Measurements from ENCODE around the gene PRR3. TPM values are rescaled to one million over a fixed set of nuclear protein-coding genes. Genes with fewer than 3 reads are reported as not detected.
"Not testable (repeated sequence)": the region's sequence is repeated elsewhere in the genome, so short reads cannot be mapped to it uniquely, and the experiment has no call there.

PRR3 gene
- total and polyA plus RNA-seq, 9 of the 15 experiments (the other 6 are each of a cell fraction or from before 2014, with no cell fraction given) = 23.5 to 59.6 (median 28.8) TPM

DNA sequence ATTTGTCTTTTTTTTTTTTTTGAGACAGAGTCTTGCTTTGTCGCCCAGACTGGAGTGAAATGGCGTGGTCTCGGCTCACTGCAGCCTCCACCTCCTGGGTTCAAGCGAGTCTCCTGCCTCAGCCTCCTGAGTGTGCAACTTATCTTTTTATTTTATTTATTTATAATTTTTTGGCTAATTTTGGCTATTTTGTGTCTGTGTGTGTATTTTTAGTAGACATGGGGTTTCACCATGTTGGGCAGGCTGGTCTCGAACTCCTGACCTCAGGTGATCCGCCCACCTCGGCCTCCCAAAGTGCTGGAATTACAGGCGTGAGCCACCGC, 40.4 kb upstream of the PRR3 start (continued):
- TF ChIP-seq, protein P1, sequence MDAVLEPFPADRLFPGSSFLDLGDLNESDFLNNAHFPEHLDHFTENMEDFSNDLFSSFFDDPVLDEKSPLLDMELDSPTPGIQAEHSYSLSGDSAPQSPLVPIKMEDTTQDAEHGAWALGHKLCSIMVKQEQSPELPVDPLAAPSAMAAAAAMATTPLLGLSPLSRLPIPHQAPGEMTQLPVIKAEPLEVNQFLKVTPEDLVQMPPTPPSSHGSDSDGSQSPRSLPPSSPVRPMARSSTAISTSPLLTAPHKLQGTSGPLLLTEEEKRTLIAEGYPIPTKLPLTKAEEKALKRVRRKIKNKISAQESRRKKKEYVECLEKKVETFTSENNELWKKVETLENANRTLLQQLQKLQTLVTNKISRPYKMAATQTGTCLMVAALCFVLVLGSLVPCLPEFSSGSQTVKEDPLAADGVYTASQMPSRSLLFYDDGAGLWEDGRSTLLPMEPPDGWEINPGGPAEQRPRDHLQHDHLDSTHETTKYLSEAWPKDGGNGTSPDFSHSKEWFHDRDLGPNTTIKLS (IDR thresholded peaks at IDR 0.05; ENCODE audit: borderline replicate concordance, low read depth) = peak; percentile 7; the same call in 1 of the 2 replicates
- TF ChIP-seq THRAP3 (IDR thresholded peaks at IDR 0.05; ENCODE audit: borderline replicate concordance) (0 out of 2 replicates have a peak, but pooled peaks have one; percentile 15), TOE1 (IDR thresholded peaks at IDR 0.05; ENCODE audit: borderline replicate concordance) (peak; percentile 22; the same call in 1 of the 2 replicates), DPF2 (IDR thresholded peaks at IDR 0.05) (peak; percentile 48), ZNF316 (IDR thresholded peaks at IDR 0.05) (peak; percentile 56), CC2D1A (IDR thresholded peaks at IDR 0.05) (peak; percentile 1; the same call in 1 of the 2 replicates), SMARCA5 (IDR thresholded peaks at IDR 0.05) (0 out of 2 replicates have a peak, but pooled peaks have one; percentile 63), HDAC2 (IDR thresholded peaks at IDR 0.05) (0 out of 2 replicates have a peak, but pooled peaks have one; percentile 47), KDM1A (IDR thresholded peaks at IDR 0.05) (peak in 1 of 2 experiments; percentile 77; a peak in 2 of 4 replicates)
- TF ChIP-seq TOE1 (CRISPR knock-in tag; IDR thresholded peaks at IDR 0.05; ENCODE audit: borderline replicate concordance, low read depth) = not testable (repeated sequence)
- TF ChIP-seq, protein P2, sequence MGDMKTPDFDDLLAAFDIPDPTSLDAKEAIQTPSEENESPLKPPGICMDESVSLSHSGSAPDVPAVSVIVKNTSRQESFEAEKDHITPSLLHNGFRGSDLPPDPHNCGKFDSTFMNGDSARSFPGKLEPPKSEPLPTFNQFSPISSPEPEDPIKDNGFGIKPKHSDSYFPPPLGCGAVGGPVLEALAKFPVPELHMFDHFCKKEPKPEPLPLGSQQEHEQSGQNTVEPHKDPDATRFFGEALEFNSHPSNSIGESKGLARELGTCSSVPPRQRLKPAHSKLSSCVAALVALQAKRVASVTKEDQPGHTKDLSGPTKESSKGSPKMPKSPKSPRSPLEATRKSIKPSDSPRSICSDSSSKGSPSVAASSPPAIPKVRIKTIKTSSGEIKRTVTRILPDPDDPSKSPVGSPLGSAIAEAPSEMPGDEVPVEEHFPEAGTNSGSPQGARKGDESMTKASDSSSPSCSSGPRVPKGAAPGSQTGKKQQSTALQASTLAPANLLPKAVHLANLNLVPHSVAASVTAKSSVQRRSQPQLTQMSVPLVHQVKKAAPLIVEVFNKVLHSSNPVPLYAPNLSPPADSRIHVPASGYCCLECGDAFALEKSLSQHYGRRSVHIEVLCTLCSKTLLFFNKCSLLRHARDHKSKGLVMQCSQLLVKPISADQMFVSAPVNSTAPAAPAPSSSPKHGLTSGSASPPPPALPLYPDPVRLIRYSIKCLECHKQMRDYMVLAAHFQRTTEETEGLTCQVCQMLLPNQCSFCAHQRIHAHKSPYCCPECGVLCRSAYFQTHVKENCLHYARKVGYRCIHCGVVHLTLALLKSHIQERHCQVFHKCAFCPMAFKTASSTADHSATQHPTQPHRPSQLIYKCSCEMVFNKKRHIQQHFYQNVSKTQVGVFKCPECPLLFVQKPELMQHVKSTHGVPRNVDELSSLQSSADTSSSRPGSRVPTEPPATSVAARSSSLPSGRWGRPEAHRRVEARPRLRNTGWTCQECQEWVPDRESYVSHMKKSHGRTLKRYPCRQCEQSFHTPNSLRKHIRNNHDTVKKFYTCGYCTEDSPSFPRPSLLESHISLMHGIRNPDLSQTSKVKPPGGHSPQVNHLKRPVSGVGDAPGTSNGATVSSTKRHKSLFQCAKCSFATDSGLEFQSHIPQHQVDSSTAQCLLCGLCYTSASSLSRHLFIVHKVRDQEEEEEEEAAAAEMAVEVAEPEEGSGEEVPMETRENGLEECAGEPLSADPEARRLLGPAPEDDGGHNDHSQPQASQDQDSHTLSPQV (IDR thresholded peaks at IDR 0.05) = 0 out of 2 replicates have a peak, but pooled peaks have one; percentile 17
- TF ChIP-seq, protein P3, sequence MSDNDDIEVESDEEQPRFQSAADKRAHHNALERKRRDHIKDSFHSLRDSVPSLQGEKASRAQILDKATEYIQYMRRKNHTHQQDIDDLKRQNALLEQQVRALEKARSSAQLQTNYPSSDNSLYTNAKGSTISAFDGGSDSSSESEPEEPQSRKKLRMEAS (CRISPR knock-in tag; IDR thresholded peaks at IDR 0.05) = 0 out of 2 replicates have a peak, but pooled peaks have one; percentile 2
- TF ChIP-seq, protein P4, sequence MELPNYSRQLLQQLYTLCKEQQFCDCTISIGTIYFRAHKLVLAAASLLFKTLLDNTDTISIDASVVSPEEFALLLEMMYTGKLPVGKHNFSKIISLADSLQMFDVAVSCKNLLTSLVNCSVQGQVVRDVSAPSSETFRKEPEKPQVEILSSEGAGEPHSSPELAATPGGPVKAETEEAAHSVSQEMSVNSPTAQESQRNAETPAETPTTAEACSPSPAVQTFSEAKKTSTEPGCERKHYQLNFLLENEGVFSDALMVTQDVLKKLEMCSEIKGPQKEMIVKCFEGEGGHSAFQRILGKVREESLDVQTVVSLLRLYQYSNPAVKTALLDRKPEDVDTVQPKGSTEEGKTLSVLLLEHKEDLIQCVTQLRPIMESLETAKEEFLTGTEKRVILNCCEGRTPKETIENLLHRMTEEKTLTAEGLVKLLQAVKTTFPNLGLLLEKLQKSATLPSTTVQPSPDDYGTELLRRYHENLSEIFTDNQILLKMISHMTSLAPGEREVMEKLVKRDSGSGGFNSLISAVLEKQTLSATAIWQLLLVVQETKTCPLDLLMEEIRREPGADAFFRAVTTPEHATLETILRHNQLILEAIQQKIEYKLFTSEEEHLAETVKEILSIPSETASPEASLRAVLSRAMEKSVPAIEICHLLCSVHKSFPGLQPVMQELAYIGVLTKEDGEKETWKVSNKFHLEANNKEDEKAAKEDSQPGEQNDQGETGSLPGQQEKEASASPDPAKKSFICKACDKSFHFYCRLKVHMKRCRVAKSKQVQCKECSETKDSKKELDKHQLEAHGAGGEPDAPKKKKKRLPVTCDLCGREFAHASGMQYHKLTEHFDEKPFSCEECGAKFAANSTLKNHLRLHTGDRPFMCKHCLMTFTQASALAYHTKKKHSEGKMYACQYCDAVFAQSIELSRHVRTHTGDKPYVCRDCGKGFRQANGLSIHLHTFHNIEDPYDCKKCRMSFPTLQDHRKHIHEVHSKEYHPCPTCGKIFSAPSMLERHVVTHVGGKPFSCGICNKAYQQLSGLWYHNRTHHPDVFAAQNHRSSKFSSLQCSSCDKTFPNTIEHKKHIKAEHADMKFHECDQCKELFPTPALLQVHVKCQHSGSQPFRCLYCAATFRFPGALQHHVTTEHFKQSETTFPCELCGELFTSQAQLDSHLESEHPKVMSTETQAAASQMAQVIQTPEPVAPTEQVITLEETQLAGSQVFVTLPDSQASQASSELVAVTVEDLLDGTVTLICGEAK (IDR thresholded peaks at IDR 0.05) = 0 out of 2 replicates have a peak, but pooled peaks have one; percentile 70
- TF ChIP-seq, protein P4 (CRISPR knock-in tag; IDR thresholded peaks at IDR 0.05) = not testable (repeated sequence)
